ENCODE measurements around the gene OR13C2.
A peak's percentile ranks its signal among the peaks of the same experiment; 100 is the strongest.
"Not testable (repeated sequence)": the region's sequence is repeated elsewhere in the genome, so short reads cannot be mapped to it uniquely, and the experiment has no call there.

The OR13C2 gene, protein sequence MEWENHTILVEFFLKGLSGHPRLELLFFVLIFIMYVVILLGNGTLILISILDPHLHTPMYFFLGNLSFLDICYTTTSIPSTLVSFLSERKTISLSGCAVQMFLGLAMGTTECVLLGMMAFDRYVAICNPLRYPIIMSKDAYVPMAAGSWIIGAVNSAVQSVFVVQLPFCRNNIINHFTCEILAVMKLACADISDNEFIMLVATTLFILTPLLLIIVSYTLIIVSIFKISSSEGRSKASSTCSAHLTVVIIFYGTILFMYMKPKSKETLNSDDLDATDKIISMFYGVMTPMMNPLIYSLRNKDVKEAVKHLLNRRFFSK

DNA sequence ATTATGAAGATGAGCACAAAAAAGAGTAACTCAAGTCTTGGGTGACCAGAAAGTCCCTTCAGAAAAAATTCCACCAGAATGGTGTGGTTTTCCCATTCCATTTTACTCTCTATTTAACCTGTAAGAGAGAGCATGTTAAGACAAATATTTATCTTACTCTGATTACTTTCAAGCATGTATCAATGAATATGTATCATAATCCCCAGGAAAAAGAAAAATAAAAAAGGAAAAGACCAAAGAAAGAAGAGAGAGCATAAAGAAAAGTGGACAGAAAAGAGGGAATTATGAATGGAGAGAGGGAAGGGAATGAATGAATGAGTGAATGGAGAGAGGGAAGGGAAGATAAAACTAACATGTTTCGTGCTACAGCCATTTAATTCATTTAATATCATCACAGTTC lies at the start of gene OR13C2:
Gene OR13C2 (minus strand): TSS at position 101 of the 400 bp plus-strand sequence. CDS start 0 bp downstream, at position 101.
- DNase-seq (ENCODE audit: low read depth), result not testable (repeated sequence)

DNA sequence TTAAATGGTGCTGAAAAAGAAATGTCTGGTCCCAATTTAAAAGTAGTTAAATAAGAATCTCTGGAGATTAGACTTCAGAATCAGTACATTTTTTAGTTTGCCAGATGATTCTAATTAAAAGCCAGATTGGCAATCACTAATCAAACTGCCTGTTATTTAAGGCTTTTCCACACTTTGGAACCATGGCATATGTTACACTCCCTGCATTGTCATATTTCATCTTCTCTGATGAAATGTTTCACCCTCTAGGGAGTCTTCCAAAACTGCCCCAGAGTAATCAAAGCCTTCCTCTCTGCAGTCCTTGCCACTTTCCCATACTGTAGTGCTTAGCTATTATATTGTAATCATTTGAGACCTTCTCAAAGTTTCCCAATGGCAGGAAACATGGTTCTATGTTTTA lies 30.0 kb upstream of the OR13C2 start:
- DNase-seq (ENCODE audit: low read depth), result no peak

DNA sequence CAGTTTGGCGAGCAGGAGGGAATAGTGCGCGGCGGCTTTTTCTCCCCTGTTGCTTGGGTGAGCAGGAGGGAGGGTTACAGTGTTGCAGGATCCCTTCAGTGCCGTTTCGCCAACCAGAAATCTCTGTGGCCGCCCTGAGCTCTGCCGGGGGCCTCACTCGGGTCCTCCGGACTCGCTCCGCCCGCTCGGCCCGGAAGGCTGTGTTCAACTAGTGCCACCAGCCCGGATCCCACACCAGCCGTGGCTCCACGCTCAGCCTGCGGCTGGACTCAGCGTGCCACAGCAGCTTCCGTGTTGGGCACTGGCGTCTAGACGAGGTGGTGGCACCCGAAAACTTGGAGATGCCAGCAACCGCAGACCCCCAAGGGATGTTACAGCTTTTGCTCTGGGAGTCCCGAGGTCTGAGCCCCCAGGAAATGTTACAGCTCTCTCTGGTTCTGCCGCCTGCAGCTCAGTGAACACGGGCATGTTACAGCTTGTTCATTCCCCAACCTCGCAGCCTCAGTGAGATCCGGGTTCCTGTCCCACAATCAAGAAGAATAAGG lies 28.6 kb upstream of the OR13C2 start:
- no peak for DNase-seq (ENCODE audit: low read depth)

DNA sequence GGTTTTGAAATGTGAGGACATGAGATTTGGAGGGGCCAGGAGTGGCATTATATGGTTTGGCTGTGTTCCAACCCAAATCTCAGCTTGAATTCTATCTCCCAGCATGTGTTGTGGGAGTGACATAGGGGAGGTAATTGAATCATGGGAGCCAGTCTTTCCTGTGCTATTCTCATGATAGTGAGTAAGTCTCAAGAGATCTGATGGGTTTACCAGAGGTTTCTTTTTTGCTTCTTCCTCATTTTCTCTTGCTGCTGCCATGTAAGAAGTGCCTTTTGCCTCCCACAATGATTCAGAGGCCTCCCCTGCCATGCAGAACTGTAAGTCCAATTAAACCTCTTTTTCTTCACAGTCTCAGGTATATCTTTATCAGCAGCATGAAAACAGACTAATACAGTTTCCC lies 20.5 kb upstream of the OR13C2 start:
- DNase-seq (ENCODE audit: low read depth), result not testable (repeated sequence)

DNA sequence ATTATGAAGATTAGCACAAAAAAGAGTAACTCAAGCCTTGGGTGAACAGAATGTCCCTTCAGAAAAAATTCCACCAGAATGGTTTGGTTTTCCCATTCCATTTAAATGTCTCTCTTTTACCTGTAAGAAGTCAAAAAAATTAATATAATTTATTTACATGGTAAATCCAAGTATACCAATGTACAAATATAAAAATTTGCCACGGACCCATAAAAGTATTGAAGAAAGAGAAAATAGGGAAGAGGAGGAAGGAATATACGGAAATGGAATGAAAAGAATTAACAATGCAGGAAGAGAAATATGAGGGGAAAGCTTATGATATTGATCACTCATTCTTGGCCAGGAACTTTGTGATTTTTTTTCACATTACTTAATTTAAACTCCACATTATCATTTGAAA lies 12.7 kb upstream of the OR13C2 start, which contains the start of gene OR13C9:
Gene OR13C9 (minus strand): TSS at position 101 of the 400 bp plus-strand sequence. CDS start 0 bp downstream, at position 101.
- no peak for DNase-seq (ENCODE audit: low read depth)

DNA sequence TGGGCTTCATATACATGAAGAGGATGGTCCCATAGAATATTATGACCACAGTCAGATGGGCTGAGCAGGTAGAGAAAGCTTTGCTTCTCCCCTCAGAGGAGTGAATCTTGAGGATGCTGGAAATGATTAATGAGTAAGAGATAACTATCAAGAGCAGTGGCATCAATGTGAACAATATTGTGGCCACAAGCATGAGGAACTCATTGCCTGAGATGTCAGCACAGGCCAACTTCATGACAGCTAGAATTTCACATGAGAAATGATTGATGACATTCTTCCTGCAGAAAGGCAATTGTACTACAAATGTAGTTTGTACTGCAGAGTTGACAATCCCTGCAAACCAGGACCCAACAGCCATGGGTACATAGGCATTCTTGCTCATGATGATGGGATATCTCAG lies 12.0 kb upstream of the OR13C2 start:
- no peak for DNase-seq (ENCODE audit: low read depth)

DNA sequence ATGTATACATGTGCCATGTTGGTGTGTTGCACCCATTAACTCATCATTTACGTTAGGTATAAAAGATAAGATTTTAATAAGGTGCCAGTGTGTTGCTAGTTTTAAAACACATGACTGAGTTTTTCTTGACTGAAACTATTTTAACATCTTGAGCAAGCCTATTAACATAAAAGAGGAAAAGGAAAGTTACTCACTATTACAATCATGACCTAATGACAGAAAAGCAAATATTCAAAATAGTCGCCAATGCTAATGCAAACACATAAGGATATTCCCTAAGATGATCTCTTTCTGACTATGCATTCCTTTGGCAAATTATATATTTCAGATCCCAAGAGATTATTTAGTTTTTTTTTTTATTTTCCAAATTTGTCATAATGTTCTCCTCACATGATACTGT lies 5.8 kb upstream of the OR13C2 start:
- DNase-seq (ENCODE audit: low read depth), result no peak

DNA sequence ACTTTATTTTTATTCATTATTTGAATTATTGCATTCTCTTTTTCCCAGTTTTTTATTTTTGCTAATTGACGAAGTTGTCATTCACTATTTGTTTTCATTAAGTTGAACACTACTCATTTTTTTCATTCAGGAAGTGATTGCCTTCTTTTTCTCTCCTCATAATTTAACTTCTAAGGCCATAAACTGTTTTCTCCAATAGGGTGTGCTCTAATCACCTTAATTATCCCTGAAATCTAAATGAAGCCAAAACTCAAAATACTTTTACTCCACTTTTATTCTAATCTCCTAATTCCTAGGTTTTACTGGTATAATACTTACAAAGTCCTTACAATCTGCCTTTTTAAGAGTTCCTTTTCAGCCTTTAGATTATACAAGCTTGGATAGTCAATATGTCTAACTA lies 2.9 kb upstream of the OR13C2 start:
- no peak for DNase-seq (ENCODE audit: low read depth)

DNA sequence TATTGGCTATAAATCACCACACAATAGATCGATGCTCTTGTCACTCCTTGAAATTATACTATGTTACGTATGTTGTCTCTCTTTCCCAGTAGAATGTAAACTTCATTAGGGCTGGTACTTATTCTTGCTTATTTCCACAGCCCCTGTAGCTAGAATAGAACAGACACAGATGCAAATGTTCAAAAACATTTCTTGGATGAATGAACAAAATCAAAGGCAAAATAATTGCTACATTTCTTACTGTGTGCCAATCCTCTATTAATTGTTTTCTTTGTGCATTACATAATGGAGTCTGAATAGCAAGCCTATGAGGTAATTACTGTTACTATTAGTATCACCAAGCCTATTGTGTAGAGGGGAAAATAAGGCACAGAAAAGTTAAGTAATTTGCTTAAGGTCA lies 725 bp upstream of the OR13C2 start:
- DNase-seq (ENCODE audit: low read depth), result no peak

DNA sequence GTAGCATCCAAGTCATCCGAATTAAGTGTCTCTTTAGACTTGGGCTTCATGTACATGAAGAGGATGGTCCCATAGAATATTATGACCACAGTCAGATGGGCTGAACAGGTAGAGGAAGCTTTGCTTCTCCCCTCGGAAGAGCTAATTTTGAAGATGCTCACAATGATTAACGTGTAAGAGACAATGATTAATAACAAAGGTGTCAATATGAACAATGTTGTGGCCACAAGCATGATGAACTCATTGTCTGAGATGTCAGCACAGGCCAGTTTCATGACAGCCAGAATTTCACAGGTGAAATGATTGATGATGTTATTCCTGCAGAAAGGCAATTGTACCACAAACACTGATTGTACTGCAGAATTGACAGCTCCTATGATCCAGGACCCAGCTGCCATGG lies 626 bp downstream of the OR13C2 start:
- DNase-seq (ENCODE audit: low read depth), result no peak

DNA sequence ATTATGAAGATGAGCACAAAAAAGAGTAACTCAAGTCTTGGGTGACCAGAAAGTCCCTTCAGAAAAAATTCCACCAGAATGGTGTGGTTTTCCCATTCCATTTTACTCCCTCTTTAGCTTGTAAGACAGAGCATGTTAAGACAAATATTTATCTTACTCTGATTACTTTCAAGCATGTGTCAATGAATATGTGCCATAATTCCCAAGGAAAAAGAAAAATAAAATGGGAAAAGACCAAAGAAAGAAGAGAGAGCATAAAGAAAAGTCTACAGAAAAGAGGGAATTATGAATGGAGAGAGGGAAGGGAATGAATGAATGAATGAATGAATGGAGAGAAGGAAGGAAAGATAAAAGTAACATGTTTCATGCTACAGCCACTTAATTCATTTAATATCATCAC lies 6.1 kb downstream of the OR13C2 start, which contains the start of gene OR13C5:
Gene OR13C5 (minus strand): TSS at position 101 of the 400 bp plus-strand sequence. CDS start 0 bp downstream, at position 101.
- not testable (repeated sequence) for DNase-seq (ENCODE audit: low read depth)

DNA sequence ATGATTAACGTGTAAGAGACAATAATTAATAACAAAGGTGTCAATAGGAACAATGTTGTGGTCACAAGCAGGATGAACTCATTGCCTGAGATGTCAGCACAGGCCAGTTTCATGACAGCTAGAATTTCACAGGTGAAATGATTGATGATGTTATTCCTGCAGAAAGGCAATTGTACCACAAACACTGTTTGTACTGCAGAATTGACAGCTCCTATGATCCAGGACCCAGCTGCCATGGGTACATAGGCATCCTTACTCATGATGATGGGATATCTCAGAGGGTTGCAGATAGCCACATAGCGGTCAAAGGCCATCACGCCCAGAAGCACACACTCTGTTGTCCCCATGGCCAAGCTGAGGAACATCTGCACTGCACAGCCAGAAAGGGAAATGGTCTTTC lies 6.7 kb downstream of the OR13C2 start:
- DNase-seq (ENCODE audit: low read depth), result not testable (repeated sequence)

DNA sequence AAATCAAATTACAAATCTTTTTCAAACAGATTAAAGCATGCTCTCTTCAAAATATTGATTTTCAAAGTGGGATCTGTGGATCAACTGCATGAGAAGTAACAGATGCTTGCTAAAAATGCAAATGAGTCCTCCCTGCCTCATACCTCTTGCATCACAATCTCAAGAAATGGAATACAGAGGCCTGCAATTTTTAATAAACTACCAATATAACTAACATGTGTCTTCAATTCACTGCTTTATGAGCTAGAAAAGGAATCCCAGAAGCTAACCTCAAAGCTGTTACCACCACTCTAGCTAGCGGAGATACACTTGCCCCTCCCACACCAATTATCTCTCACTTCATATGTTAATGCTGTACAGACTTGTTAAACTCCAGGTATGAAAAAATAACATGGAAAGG lies 15.8 kb downstream of the OR13C2 start:
- no peak for DNase-seq (ENCODE audit: low read depth)

DNA sequence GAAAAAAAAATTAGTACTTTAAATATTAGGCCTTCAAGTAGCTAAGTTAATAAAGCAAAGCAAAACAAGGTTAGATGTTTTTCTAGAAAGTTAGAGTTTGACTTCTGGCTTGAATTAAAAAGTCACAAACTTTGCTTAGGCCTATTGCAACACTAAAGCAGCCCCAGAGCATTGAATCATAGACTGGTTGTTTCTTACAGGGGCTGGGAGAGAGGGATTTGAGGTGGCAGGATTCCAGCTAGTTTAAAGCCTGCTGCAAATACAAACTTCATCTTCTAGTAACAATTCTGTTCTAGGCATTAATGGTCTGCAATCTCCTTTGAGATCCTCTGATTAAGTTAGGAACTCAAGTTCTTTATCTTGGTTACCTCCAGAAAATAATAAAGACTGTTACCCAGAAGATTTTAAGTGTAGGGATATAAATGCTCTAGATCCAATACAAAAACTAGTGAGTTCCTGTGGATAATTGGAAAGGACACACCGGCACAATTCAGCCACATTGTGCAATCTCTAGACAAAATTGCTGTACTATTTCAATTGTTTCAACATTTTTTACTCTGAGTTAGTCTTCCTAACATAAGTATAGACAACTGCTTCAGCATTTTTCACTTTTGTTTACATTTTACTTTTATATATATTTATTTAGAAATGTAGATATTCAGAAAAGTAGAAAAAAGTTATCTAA lies 18.8 kb downstream of the OR13C2 start:
- peak; percentile 26 for DNase-seq (ENCODE audit: low read depth)

DNA sequence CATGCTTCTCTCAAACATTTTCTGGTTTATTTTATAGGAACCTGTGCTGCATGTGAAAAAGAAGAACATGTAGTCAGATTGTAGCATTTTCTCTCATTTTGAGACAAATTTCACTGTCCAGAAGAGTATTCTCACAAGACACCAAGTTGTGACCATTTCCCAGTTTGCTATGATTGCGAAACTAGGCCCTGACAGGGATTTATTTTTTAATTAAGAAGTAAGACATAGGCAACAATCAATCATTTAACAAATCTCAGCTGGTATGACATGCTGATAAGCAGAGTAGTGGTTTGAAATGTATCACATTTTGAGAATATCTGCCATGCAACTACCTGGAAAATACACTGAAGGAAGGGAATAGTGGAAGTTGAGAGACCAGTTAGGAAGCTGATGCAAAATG lies 24.9 kb downstream of the OR13C2 start:
- no peak for DNase-seq (ENCODE audit: low read depth)

DNA sequence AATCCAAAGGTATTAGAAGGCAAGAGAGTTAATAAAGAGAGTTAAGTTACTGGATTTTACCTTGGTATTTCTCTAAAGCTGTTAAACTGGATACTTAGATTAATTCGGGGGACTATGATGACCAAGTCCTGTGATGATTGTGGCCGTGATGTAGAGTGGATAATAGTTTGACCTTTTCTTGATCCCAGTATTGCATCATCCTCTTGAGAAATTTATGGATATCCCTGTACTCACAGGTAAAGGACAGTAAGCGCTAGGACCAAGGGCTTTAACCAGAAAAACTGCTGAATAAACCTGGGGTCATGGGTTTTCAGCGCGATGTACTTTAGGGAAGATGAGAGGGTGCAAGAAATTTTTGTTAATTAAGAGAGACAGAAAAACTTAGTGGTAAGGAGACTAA lies 28.2 kb downstream of the OR13C2 start:
- no peak for DNase-seq (ENCODE audit: low read depth)

DNA sequence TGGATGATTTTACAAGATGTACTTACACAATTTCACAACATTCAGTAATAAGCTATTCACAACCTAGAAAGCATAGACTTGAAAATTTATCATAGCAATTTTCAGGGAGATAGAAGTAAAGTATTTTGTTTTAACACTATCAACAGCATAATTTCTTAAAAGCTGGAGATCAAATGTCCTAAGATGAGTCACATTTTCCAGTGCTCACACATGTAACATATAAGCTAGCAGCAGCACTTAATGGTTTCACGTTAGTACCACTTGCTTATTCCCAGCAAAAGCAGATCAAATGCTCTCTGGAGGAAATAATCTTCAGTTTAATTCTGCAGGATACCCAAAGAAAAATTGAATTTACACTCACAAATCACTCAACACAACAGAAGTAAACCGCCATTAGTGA lies 30.0 kb downstream of the OR13C2 start:
- DNase-seq (ENCODE audit: low read depth), result no peak

DNA sequence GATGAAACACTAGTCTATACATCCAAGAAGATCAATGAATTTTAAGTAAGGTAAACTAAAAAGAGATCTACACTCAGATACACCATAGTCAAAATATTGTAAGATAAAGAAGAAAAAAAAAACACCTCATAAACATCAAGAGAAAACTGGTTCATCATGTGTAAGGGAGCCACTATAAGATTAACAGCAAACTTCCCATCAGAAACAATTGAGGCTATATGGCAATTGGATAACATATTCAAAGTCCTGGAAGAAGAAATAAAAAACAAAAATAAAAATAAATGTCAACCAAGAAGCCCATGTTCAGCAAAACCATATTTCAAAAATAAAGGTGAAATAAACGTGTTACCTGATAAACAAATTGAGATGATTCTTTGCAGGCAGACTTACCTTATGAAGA lies 32.8 kb downstream of the OR13C2 start:
- no peak for DNase-seq (ENCODE audit: low read depth)

DNA sequence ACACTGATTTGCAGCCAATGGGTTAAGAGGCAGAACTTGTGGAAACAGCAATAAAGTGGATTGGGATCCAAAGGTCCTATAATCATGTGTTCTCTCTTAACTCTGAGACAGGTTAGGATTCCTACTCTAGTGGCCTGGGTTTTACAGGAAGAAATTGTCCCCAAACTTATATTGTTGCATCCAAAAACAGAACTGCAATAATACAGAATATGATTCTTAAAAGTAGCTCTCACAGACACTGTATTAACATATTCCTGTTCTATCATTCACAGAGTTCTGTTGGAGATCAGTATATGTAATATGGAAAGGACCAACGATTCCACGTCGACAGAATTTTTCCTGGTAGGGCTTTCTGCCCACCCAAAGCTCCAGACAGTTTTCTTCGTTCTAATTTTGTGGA lies 36.6 kb downstream of the OR13C2 start, which contains the start of gene OR13C8:
Gene OR13C8 (plus strand): TSS at position 301 of the 400 bp plus-strand sequence. CDS start 0 bp downstream, at position 301.
- no peak for DNase-seq (ENCODE audit: low read depth)

DNA sequence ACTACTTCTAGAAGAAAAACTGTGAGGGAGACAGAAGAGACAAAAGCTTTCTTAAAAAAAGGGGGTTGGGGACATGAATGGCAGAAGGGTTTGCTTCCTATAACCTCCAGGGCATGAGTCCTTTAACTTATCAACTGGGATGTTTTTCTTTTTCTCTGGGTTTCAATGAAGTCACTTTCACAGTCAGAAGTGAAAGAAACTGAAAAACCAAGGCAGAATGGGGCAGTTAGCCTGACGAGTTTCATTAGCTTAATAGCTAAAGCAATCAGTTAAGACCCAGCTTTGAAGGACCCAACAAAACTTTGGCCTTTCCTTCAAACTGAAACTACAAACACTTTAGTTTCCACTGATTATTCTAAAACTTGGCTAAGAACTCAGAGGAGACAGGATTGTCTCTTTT lies 41.1 kb downstream of the OR13C2 start:
- no peak for DNase-seq (ENCODE audit: low read depth)

DNA sequence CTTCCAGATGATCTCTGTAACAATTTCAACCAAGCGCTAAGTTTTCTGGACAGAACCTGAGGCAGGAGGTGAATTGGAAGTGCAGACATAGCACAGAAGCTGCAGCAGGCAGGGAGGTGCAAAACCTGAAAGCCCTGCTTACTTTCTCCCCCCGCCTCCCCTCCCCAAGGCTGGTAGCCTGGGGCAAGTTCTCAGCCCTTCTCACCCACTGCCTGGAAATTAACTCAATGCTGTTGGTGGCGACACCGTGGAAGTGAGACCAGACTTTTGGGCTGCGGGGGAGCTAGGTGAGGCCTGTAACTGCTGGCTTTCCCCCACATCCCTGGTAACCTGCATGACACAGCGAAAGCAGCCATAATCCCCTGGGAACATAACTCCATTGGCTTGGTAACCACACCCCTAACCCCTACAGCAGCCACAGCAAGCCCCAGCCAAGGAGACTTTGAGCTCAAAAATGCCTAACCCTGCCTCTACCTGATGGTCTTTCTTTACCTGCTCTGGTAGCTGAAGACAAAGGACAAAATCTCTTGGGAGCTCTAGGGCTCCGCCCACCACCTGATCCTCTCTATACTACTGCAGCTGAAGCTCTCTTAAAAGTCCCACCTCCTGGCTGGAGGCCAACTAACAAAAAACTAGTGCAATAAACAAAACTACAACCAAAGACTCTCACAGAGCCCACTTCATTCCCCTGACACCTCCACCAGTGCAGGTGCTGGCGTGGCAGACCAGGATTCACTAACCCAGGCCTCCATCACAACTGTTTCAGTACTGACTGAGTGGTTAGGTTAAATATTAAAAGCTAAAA lies 48.4 kb downstream of the OR13C2 start:
- DNase-seq (ENCODE audit: low read depth), result no peak

DNA sequence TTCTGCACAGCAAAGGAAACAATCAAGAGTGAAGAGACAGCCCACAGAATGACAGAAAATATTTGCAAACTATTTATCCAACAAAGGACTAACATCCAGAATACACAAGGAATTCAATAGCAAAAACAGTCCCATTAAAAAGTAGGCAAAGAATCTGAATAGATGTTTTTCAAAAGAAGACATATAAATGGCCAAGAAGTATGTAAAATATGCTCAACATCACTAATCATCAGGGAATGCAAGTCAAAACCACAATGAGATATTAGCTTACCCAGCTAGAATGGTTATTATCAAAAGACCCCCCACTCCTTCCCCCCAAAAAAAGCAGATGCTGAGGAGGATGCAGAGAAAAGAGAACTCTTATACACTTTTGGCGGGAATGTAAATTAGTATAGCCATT lies 49.9 kb downstream of the OR13C2 start:
- no peak for DNase-seq (ENCODE audit: low read depth)
